Endothelial cell of umbilical vein (primary cell): Measurements from ENCODE around the gene NEDD4. TPM values are rescaled to one million over a fixed set of nuclear protein-coding genes. Genes with fewer than 3 reads are reported as not detected.

Experiments
- BruUV-seq: library from RNA; stranded (reverse); fragments of 400-500 nt; replicated peaks from 2 replicates; lab custom pipeline; 2021; lab: Mats Ljungman, UMichigan
- CTCF ChIA-PET: fragments of 300-600, 350-600 bp; sonication (Branson Sonifier 250); formaldehyde crosslinking; loops from one replicate; lab custom pipeline; 2021; ENCODE audit warnings: antibody characterized with exemption, inconsistent platforms; lab: Charles Lee
- POLR2A ChIA-PET: fragments of 300-600, 350-600 bp; sonication (Branson Sonifier 250); formaldehyde crosslinking; loops from one replicate; lab custom pipeline; 2021; ENCODE audit warnings: antibody characterized with exemption, inconsistent platforms; lab: Charles Lee
- DNase-seq: peaks from one replicate; pipeline ENCODE4 v3.0.0-alpha.2; 2011; ENCODE audit warnings: low read depth, low spot score
- FAIRE-seq: peaks from 2 replicates; lab custom pipeline; 2011; peaks lifted over from hg19 to GRCh38; lab: Jason Lieb, UNC
- H2AFZ ChIP-seq: 2 replicates; pipeline ENCODE4 v1.6.0; 2012; ENCODE audit warnings: low read depth, low read length, control low read depth, inconsistent platforms
- H3K27ac ChIP-seq: 2 replicates; pipeline ENCODE4 v1.5.1; 2011; ENCODE audit warnings: low read depth, mild to moderate bottlenecking, control low read depth, low read length, moderate library complexity; ENCODE audit not compliant: insufficient read depth
- H3K27me3 ChIP-seq, 2 experiments: 2 replicates each; pipeline versions ENCODE4 v1.6.0 to v1.6.1; 2011; ENCODE audit warnings: low read length in 2 of 2, mixed read lengths in 1 of 2; ENCODE audit not compliant: control insufficient read depth in 2 of 2, insufficient read depth in 2 of 2
- H3K36me3 ChIP-seq, 2 experiments: 2 replicates in 1 of 2; 3 replicates in 1 of 2; pipeline ENCODE4 v1.5.1; 2011; ENCODE audit warnings: low read length in 2 of 2, mild to moderate bottlenecking in 1 of 2, moderate library complexity in 1 of 2; ENCODE audit not compliant: control insufficient read depth in 2 of 2, insufficient read depth in 2 of 2; ENCODE audit errors: extremely low read depth in 1 of 2
- H3K4me1 ChIP-seq: 3 replicates; pipeline ENCODE4 v1.5.1; 2011; ENCODE audit warnings: mild to moderate bottlenecking, low read length; ENCODE audit not compliant: control insufficient read depth, insufficient read depth; ENCODE audit errors: extremely low read depth
- H3K4me2 ChIP-seq: 2 replicates; pipeline ENCODE4 v1.6.1; 2011; ENCODE audit warnings: low read length, control low read depth, mixed read lengths; ENCODE audit not compliant: insufficient read depth
- H3K4me3 ChIP-seq, 3 experiments: fragments of 200-600 bp in 1 of 3; sonication (generic), shearing (Covaris generic) in 1 of 3; replicated peaks in 1 of 3; 2 replicates each; pipeline ENCODE4 v1.5.1; 2011 to 2016; ENCODE audit warnings: control low read depth in 3 of 3, low read length in 3 of 3, mild to moderate bottlenecking in 2 of 3, inconsistent platforms in 1 of 3, low read depth in 1 of 3, moderate library complexity in 1 of 3; ENCODE audit not compliant: insufficient read depth in 1 of 3
- H3K79me2 ChIP-seq: 2 replicates; pipeline ENCODE4 v1.6.0; 2012; ENCODE audit warnings: low read length, inconsistent platforms; ENCODE audit not compliant: control insufficient read depth, insufficient read depth
- H3K9ac ChIP-seq: replicated peaks from 2 replicates; pipeline ENCODE3; 2011; ENCODE audit warnings: low read length, control low read depth; ENCODE audit not compliant: insufficient read depth; ENCODE audit errors: extremely low read depth
- H3K9me1 ChIP-seq: replicated peaks from 3 replicates; pipeline ENCODE4 v1.6.0; 2011; ENCODE audit warnings: mild to moderate bottlenecking, low read length; ENCODE audit not compliant: control insufficient read depth, insufficient read depth; ENCODE audit errors: extremely low read depth
- H3K9me3 ChIP-seq: replicated peaks from 2 replicates; pipeline ENCODE4 v1.5.1; 2012; ENCODE audit warnings: low read length, inconsistent platforms; ENCODE audit not compliant: control insufficient read depth, insufficient read depth
- H4K20me1 ChIP-seq: replicated peaks from 2 replicates; pipeline ENCODE3; 2011; ENCODE audit warnings: mild to moderate bottlenecking, low read length; ENCODE audit not compliant: control insufficient read depth, insufficient read depth; ENCODE audit errors: extremely low read depth
- CTCF ChIP-seq, 2 donors: IDR thresholded peaks; 1 replicate in 1 of 2; 2 replicates in 1 of 2; pipeline ENCODE4 v1.5.1; 2011; ENCODE audit warnings: low read length in 2 of 2, mild to moderate bottlenecking in 2 of 2, moderate library complexity in 2 of 2, control low read depth in 1 of 2, inconsistent platforms in 1 of 2, low read depth in 1 of 2; ENCODE audit not compliant: insufficient read depth in 1 of 2; ENCODE audit errors: extremely low read depth in 1 of 2
- EZH2 ChIP-seq: IDR thresholded peaks from 2 replicates; pipeline ENCODE4 v1.6.1; 2012; ENCODE audit warnings: borderline replicate concordance, low read depth, mild to moderate bottlenecking, moderate library complexity, low read length, inconsistent platforms; ENCODE audit not compliant: severe bottlenecking
- FOS ChIP-seq: IDR thresholded peaks from 2 replicates; pipeline ENCODE4 v1.6.1; 2011; ENCODE audit warnings: mild to moderate bottlenecking, low read length, moderate library complexity, borderline replicate concordance; ENCODE audit not compliant: insufficient read depth
- GATA2 ChIP-seq: IDR thresholded peaks from 2 replicates; pipeline ENCODE4 v1.7.0; 2011; ENCODE audit warnings: low read depth, mild to moderate bottlenecking, moderate library complexity, mixed read lengths, low read length; ENCODE audit not compliant: insufficient read length, insufficient read depth
- JUN ChIP-seq: IDR thresholded peaks from 2 replicates; pipeline ENCODE4 v1.6.1; 2011; ENCODE audit warnings: borderline replicate concordance, low read depth; ENCODE audit not compliant: insufficient read length, insufficient read depth
- MYC ChIP-seq: IDR thresholded peaks from one replicate; pipeline ENCODE4 v1.6.1; 2011; ENCODE audit warnings: mild to moderate bottlenecking, low read depth, low read length
- POLR2A ChIP-seq: IDR thresholded peaks from 2 replicates; pipeline ENCODE4 v1.6.1; 2012; ENCODE audit warnings: low read depth, mild to moderate bottlenecking, control low read depth, low read length
- POLR2AphosphoS5 ChIP-seq: IDR thresholded peaks from 2 replicates; pipeline ENCODE4 v1.6.1; 2012; ENCODE audit warnings: low read depth, mild to moderate bottlenecking, control low read depth, low read length, moderate library complexity; ENCODE audit not compliant: insufficient read depth
- dilution Hi-C: fragments of 300-500 bp; cut with MboI; formaldehyde crosslinking; loops from one replicate; pipeline ENCODE4 v1.15.0; 2019; ENCODE audit warnings: low sequenced_read_pairs; ENCODE audit not compliant: extremely low pct_ligation_motif_present
- intact Hi-C: fragments of 100-400 bp; cut with micrococcal nuclease; formaldehyde crosslinking; loops from one replicate; pipeline ENCODE4 v1.10.0; 2022
- polyA plus RNA-seq, 4 experiments: library from polyadenylated mRNA; depleted of rRNA in 3 of 4; stranded (reverse) in 3 of 4; unstranded in 1 of 4; fragments of >200 nt; gene quantifications; 2 replicates each; pipeline versions ENCODE4 v1.2.1 to v1.2.3, GENCODE V29; 2011 to 2012; ENCODE audit warnings: missing spikeins in 1 of 4
- total RNA-seq: library from RNA; stranded (reverse); gene quantifications from 2 replicates; pipeline ENCODE4 v1.2.3, GENCODE V29; 2021

Gene NEDD4
- total and polyA plus RNA-seq, 2 donors (not counting 3 experiments of a cell fraction or from before 2014, with no cell fraction given), result 9.2 to 39.0 TPM

- no peak for FAIRE-seq
- intact Hi-C loops (no loop called here), dilution Hi-C loops (no loop called here)
- ChIA-PET POLR2A (no interaction called here), CTCF (interaction anchor here (2.6 kb wide), 1 partner anchor 13 kb away, joined by 7 read pairs; no protein-coding TSS in a partner anchor)
- no peaks in the 10 kb centered on the region for H4K20me1 ChIP-seq
- no peak overlapping the region for H2AFZ ChIP-seq
- H3K9me1 ChIP-seq, result no peaks in the 10 kb centered on the region
- no peak for DNase-seq
- H3K27ac ChIP-seq, result no peak overlapping the region
- H3K4me2 ChIP-seq, result no peak overlapping the region
- no peaks in the 10 kb centered on the region for H3K4me1 ChIP-seq
- TF ChIP-seq MYC, result no peak
- TF ChIP-seq JUN, result no peak
- TF ChIP-seq POLR2AphosphoS5, result no peak
- no peak for TF ChIP-seq CTCF (IDR thresholded peaks at IDR 0.05; ENCODE audit: extremely low read depth in 1 of 2, insufficient read depth in 1 of 2, low read depth in 1 of 2, low read length in 2 of 2)
- TF ChIP-seq POLR2A, result no peak
- no peak for TF ChIP-seq FOS
- TF ChIP-seq GATA2, result no peak
- no peak for TF ChIP-seq EZH2
- H3K9ac ChIP-seq, result no peak overlapping the region
- H3K27me3 ChIP-seq, result peaks cover 7 to 10% of the 10 kb centered on the region in 2 experiments
- no peaks in the 10 kb centered on the region for H3K79me2 ChIP-seq
- no peak overlapping the region for H3K4me3 ChIP-seq
- H3K9me3 ChIP-seq, result no peaks in the 10 kb centered on the region
- no TSS peak for BruUV-seq
- no peaks in the 10 kb centered on the region for H3K36me3 ChIP-seq
Measured at GRCh38 chr15:56019819-56020486, 26.5 kb upstream of the NEDD4 start.
